NB4 (cell line): ENCODE measurements around the gene KIFAP3.

Source experiments
- CTCF ChIP-seq: IDR thresholded peaks from one replicate; pipeline ENCODE4 v1.5.1; 2012; ENCODE audit warnings: low read depth, low read length
- POLR2A ChIP-seq: IDR thresholded peaks from 2 replicates; pipeline ENCODE4 v1.6.1; 2011; ENCODE audit warnings: mild to moderate bottlenecking; ENCODE audit not compliant: insufficient read length; ENCODE audit errors: extremely low read depth

GRCh38 chr1:170044187-170044586 lies 30.3 kb downstream of the KIFAP3 start:
- TF ChIP-seq CTCF = no peak
- TF ChIP-seq POLR2A = no peak
